Heart right ventricle (tissue), 16 donors: ENCODE data around the gene NOL7. TPM values are rescaled to one million over a fixed set of nuclear protein-coding genes. Genes with fewer than 3 reads are reported as not detected.

Experiments used
- ATAC-seq, 8 donors: fragments of 200-7000 bp; cut with Tn5 transposase; one replicate each; pipeline ENCODE4 v1.9.1; 2020; ENCODE audit warnings: mild to moderate bottlenecking in 8 of 8, moderate library complexity in 8 of 8, moderate number of reproducible peaks in 1 of 8
- DNase-seq, 2 donors: peaks; one replicate each; pipeline ENCODE4 v3.0.0-alpha.2; 2020
- H3K27ac ChIP-seq, 10 donors: fragments of 200-600 bp; sonication (generic) in 2 of 10; one replicate each; pipeline versions ENCODE4 v1.5.0 to v1.8.0; 2020 to 2022; ENCODE audit warnings: mild to moderate bottlenecking in 3 of 10
- H3K27me3 ChIP-seq, 7 donors: fragments of 200-600 bp; one replicate each; pipeline ENCODE4 v1.8.0; 2021 to 2022; ENCODE audit warnings: mild to moderate bottlenecking in 2 of 7
- H3K36me3 ChIP-seq, 9 donors: fragments of 200-600 bp; sonication (generic) in 1 of 9; one replicate each; pipeline versions ENCODE4 v1.5.0 to v1.8.0; 2020 to 2022; ENCODE audit warnings: mild to moderate bottlenecking in 2 of 9
- H3K4me1 ChIP-seq, 9 donors: fragments of 200-600 bp; sonication (generic) in 1 of 9; one replicate each; pipeline versions ENCODE4 v1.5.0 to v1.8.0; 2020 to 2022; ENCODE audit warnings: mild to moderate bottlenecking in 4 of 9
- H3K4me3 ChIP-seq, 10 donors: fragments of 200-600 bp; sonication (generic) in 2 of 10; one replicate each; pipeline versions ENCODE4 v1.5.0 to v1.8.0; 2020 to 2022; ENCODE audit warnings: mild to moderate bottlenecking in 7 of 10, moderate library complexity in 2 of 10
- H3K9me3 ChIP-seq, 11 donors: fragments of 200-600 bp in 10 of 11; sonication (generic) in 2 of 11; one replicate each; pipeline versions ENCODE4 v1.5.0 to v1.8.0; 2013 to 2022; ENCODE audit warnings: mild to moderate bottlenecking in 2 of 11, control low read depth in 1 of 11, moderate library complexity in 1 of 11
- CTCF ChIP-seq, 9 donors: fragments of 200-600 bp; sonication (generic) in 2 of 9; IDR thresholded peaks; one replicate each; pipeline versions ENCODE4 v1.5.0 to v1.8.0; 2021 to 2022; ENCODE audit warnings: antibody characterized with exemption in 9 of 9, mild to moderate bottlenecking in 5 of 9, moderate library complexity in 1 of 9
- WGBS, 2 donors: extraction: QIAGEN DNeasy Blood & Tissue Kit; methylation state at CpG; one replicate each; pipeline ENCODE4 v1.1.7; 2013; ENCODE audit warnings: inconsistent platforms in 1 of 2; 5-methylcytosine and 5-hydroxymethylcytosine counted together
- intact Hi-C, 10 donors: fragments of 100-400 bp; cut with DNase I; formaldehyde crosslinking; loops; one replicate each; pipeline versions ENCODE4 v1.11.1 to v1.14.2; 2022
- polyA plus RNA-seq, 2 donors: library from polyadenylated mRNA; stranded (reverse); fragments of 200-250 nt; gene quantifications; one replicate each; pipeline ENCODE4 v1.2.3, GENCODE V29; 2013
- total RNA-seq, 10 donors: library from RNA; stranded (reverse); fragmentation: NEBNext Ultra II Directional in 3 of 10; extraction: Animal tissue kit (Norgen Biotek cat#: 25700) in 3 of 10; gene quantifications; one replicate each; pipeline versions ENCODE4 v1.2.1 to v1.2.4, GENCODE V29; 2021 to 2023
- donor health status: Arrhythmogenic right ventricular cardiomyopathy.
- donor health status: ischemic (EF 13 %, LVEDD 7.1; RV severe dilation, severe dysfunction).
- donor health status: healthy with polysubstance abuse.
- donor health status: DM: no; HTN: yes; CAD: no.
- donor health status: DM: no; HTN: no; CAD: no.
- donor health status: ischemic (EF 25% LVEDD 6.9; RV normal size, moderate dysfunction).
- donor health status: ischemic (EF 25% LVEDD 5.7; RV mildly dilated, moderate dysfunction).
- donor health status: healthy.
- donor health status: DM: yes; HTN: yes; CAD: no.
- donor health status: Ischemic cardiomyopathy.
- donor health status: ischemic (EF 35%, LVEDD 5.7; RV mildly dilated, moderate dysfunction).
- donor health status: nonischemic (EF 11% LVEDD 7.7; RV severe dilation, severe dysfunction).
- donor health status: DM: yes; HTN: yes; CAD: no.
- donor health status: PGD.
- donor health status: ischemic (EF 29% LVEDD 5.4; RV normal size, mild dysfunction).
- donor health status: nonischemic (EF 23%, LVEDD 6.1; RV moderate dilation, normal function).

NOL7 gene
- total and polyA plus RNA-seq, 12 donors = 41.5 to 112 (median 46.8) TPM

- no peak for ATAC-seq
- peak overlapping the region in 5 of 10 donors; percentile 12 to 89 (median 73) for H3K27ac ChIP-seq
- peaks cover 0 to 49% (median 14%) of the 10 kb centered on the region in 9 donors for H3K36me3 ChIP-seq
- H3K4me1 ChIP-seq = peaks cover 0 to 35% (median 9%) of the 10 kb centered on the region in 9 donors
- no peak for DNase-seq
- 63 to 79% methylated on average over 1 of the region's 1 CpG for WGBS, 2 donors
- intact Hi-C loops = loop anchor here in 7 of 10 donors (5.0 to 10.0 kb wide), 4 partner anchors 32 to 245 kb away; partner anchors contain the start of gene GFOD1 (in 2 of the 7)
- H3K9me3 ChIP-seq = peaks cover 0 to 5% (median 0%) of the 10 kb centered on the region in 11 donors
- H3K4me3 ChIP-seq = no peak overlapping the region
- no peak for TF ChIP-seq CTCF (IDR thresholded peaks at IDR 0.05)
- H3K27me3 ChIP-seq = no peaks in the 10 kb centered on the region
Measured at GRCh38 chr6:13579911-13580310, 35.2 kb upstream of the NOL7 start.

GRCh38 chr6:13581700-13582229 lies 33.4 kb upstream of the NOL7 start:
- intact Hi-C loops = no loop called here

GRCh38 chr6:13586603-13587542 lies 28.3 kb upstream of the NOL7 start:
- WGBS, 2 donors = 83 to 86% methylated on average over 7 of the region's 7 CpGs

More at GRCh38 chr6:13581700-13582229, 33.4 kb upstream of the NOL7 start:
- H3K4me1 ChIP-seq = peaks cover under 1 to 21% (median 2%) of the 10 kb centered on the region in 9 donors
- H3K9me3 ChIP-seq = peaks cover 0 to 3% (median 0%) of the 10 kb centered on the region in 11 donors
- no peak overlapping the region for H3K4me3 ChIP-seq
- H3K27me3 ChIP-seq = no peaks in the 10 kb centered on the region
- H3K36me3 ChIP-seq = peaks cover 0 to 62% (median 14%) of the 10 kb centered on the region in 9 donors
- no peak for TF ChIP-seq CTCF (IDR thresholded peaks at IDR 0.05)
- DNase-seq = no peak
- ATAC-seq = peak in 1 of 8 donors; percentile 29
- 89% methylated on average over 9 of the region's 9 CpGs for WGBS, 2 donors
- no peak overlapping the region for H3K27ac ChIP-seq

More at GRCh38 chr6:13586603-13587542, 28.3 kb upstream of the NOL7 start:
- intact Hi-C loops = no loop called here
- no peak overlapping the region for H3K4me3 ChIP-seq
- H3K9me3 ChIP-seq = no peaks in the 10 kb centered on the region
- DNase-seq (no peak), ATAC-seq (peak in 6 of 8 donors; percentile 23 to 44 (median 30))
- peaks cover 0 to 86% (median 31%) of the 10 kb centered on the region in 9 donors for H3K36me3 ChIP-seq
- peaks cover 3 to 15% (median 8%) of the 10 kb centered on the region in 9 donors for H3K4me1 ChIP-seq
- no peaks in the 10 kb centered on the region for H3K27me3 ChIP-seq
- no peak for TF ChIP-seq CTCF (IDR thresholded peaks at IDR 0.05)
- H3K27ac ChIP-seq = peak overlapping the region in 1 of 10 donors; percentile 13
